DMS79 (cell line): Measurements from ENCODE around the gene S100A2.
A peak's percentile ranks its signal among the peaks of the same experiment; 100 is the strongest.

Experiments
- DNase-seq: peaks from one replicate; lab custom pipeline; 2025; lab: John Stamatoyannopoulos, UW

S100A2 gene

GRCh38 chr1:153565529-153566374 is at the start of gene S100A2:
S100A2 (minus strand) TSS chr1:153565844; CDS start chr1:153563877, 1,967 bp downstream.
- peak; percentile 89 for DNase-seq

- DNase-seq: no peak
Observed at GRCh38 chr1:153615406-153615805, 49.8 kb upstream of the S100A2 start.

- no peak for DNase-seq
Observed at GRCh38 chr1:153614906-153615305, 49.3 kb upstream of the S100A2 start.

DNA sequence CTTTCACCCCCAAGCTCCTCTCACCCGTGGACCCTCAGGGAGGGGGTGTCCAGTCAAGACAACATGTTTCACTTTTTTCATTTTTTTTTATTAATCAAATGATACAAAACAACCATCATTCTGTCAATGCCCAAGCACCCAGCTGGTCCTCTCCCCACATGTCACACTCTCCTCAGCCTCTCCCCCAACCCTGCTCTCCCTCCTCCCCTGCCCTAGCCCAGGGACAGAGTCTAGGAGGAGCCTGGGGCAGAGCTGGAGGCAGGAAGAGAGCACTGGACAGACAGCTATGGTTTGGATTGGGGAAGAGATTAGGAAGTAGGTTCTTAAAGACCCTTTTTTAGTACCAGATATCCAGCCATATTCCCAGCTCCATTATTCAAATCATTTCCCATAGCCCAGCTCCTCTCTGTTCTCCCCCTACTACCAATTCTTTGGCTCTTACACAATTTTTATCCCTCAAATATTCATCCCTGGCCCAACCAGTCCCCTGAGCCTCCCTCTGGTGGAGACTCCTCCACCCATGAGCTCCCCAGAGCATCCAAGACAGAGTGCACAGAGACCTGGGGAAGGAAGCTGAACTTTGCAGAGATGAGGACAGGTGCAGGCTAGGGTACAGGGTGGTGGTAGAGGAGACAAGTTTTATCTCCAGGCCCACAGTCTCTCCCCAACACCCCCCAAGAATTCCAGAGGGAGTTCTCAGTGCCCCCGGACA is 48.7 kb upstream of the S100A2 start:
- DNase-seq: no peak

GRCh38 chr1:153613406-153613805 is 47.8 kb upstream of the S100A2 start:
- DNase-seq: no peak

DNA sequence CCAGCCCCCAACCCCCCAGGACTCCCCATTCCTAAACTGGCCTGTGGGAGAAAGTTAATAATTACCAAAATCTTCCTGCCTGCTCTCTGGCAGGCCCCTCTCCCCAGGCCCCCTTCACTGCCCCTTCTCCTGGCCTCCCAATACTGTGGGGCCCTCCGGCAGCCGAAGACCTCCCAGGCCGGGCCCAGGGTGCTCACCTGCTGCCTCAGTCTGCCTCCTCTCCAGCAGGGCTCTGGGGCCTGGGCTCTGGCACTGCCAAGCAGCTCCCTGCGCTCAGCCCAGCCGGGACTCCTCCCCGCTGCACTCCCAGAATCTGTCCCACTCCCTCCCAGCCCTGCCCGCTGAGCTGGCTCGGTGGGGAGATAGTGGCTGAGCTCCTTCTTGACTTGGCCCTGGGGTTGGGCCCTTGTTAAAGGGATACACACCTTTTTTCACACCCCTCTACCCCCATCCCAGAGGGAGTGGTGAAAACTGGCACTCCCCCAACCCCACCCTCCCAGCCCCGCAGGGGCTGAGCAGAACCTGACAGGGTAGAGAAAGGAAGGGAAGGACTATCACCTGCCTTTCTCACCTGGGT is 47.2 kb upstream of the S100A2 start, which contains the start of gene S100A16:
Gene S100A16 (minus strand): TSS at position 383 of the 577 bp plus-strand sequence. CDS start 4,986 bp downstream, outside the sequence.
- DNase-seq: no peak

- no peak for DNase-seq
Observed at GRCh38 chr1:153612111-153612754, 46.6 kb upstream of the S100A2 start.

DNA sequence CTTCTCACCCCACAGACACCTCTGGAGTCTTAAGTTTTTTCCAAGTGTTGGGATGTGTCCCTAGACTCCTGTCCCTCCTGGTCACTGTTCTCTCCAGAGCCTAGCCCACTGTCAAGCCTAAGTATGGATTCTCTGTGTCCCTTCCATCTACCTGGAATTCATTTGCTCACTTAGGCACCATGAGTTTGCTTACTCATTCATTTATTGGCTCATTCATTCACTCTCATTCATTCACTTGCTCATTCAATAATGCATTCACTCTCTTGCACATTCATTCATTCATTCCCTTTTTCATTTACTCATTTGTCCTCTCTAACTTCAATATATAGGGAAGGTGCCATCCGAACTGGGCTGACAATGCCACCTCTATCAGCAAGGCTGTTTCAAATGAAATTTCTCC is 45.7 kb upstream of the S100A2 start:
- DNase-seq: no peak

DNA sequence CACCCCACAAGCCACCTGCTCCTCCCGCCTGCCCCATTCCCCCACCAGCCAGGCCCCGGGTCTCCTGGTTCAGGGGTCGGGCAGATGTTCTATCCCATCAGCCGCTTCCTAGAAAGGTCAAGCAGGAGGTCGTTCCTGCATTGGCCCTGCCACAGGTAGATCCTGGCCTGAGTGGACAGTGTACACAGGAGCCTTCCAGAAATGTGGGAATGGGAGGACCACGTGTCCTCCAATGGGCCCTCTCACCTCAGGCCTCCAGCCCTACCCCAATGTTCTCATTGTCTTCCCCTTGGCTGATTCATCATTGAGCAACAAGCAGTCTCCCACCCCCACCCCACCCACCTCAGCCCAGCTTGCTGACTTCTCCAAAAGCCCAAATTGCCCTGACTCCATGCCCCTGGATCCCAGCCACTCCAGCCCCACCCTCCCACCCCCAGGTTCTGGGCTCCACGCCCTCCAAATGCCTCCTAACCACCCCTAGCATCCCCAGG is 45.2 kb upstream of the S100A2 start:
- no peak for DNase-seq

DNA sequence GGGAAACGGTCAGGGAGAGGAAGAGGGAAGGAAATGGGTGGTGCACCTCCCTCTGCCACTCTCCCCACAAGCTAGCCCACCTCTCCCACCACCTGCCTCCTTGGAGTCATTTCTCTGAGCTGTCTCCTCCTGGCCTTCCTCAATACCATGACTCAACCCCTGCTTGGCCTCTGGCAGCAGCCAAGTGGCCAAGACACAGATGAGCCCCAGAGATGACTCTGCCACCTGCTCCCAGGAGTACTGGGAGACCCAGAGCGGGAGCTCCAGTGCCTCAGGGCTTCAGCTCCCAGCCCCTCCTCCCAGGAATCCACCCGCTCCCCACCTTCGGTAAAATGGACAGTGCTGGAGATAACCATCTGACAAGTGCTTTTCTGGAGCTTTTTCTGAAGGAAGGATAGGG is 44.7 kb upstream of the S100A2 start:
- no peak for DNase-seq

GRCh38 chr1:153609585-153609907 is 43.9 kb upstream of the S100A2 start:
- no peak for DNase-seq

DNA sequence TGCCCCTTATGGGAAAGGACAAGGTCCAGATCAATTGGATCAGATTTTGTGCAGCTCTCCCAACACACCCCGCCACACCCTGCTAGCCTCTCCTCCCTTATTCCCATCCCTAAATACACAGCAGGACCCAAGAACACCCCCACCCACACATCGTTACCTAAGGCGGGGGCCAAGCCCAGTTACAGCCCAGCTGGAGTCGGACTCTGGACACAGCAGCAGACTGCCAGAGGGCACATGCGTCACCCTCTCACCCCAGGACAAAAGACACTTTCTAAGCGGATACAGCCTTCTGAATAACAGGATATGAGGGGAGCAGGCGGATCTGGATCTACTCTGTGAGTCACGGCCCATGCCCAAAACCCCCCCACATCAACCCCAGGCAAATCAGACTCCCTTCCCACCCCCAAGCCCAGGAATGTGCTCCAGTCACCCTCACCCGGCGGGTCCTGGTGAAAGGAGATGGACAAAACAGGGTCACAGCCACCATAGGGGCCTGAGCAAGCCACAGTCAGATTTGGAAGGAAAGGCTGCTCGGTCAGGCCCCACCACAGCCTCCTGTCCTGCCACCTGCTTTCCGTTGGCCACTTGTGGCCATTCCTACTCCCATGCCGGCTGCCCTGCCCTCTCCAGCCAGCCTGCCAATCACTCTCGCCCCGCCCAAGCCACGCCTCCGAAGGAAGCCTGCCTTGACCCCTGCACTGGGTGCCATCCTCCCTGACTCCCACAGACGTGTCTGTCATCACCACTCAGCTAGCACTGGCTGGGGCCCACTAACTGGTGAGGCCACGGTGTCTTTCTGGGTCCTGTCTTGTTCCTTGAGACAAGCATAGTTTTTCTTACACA is 43.3 kb upstream of the S100A2 start:
- DNase-seq: no peak

DNA sequence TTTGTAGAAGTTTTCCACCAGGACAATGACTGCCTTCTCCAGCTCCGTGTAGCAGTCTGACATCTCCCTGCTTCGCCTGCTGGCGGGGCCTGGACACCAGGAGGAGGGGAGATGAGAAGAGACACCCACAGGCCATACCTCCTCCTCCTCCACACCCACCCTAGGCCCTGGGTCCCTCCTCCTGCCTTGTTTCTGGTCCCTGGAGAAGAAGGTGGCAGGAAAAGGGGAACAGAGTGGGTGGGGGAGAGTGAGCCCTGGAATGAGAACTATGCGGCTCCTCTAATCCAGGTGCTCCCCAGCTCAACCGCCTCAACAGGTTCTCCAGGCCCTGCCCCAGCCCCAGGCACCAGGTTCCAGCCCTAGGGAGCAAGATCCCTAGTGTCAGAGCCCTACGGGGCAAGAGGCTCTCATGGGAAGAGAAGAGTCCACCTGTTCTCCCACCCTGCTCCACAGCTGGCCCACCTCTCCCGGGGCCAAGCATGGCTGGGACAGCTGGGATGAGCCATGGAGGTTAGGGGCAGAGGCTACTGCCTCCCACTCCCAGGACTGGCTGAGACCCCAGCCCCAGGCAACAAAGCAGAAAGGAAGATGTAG is 42.5 kb upstream of the S100A2 start:
- DNase-seq: no peak

- DNase-seq: no peak
Observed at GRCh38 chr1:153607381-153607780, 41.7 kb upstream of the S100A2 start.

- DNase-seq: no peak
Observed at GRCh38 chr1:153606194-153606593, 40.5 kb upstream of the S100A2 start.

DNA sequence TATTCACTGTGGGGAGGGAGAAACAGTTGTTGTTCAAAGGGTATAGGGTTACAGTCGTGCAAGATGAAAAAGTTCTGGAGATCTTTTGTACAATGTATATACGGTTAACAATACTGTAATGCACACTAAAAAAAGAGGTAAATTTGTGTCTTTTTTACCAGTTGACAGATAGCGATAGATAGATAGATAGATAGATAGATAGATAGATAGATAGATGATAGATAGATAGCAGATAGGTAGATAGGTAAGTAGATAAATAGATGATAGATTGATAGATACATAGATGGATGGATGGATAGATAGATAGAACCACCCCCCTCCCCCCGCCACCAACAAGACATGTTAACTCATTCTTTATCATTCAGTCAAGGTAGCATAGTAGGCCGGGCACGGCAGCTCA is 37.1 kb upstream of the S100A2 start:
- DNase-seq: no peak

DNA sequence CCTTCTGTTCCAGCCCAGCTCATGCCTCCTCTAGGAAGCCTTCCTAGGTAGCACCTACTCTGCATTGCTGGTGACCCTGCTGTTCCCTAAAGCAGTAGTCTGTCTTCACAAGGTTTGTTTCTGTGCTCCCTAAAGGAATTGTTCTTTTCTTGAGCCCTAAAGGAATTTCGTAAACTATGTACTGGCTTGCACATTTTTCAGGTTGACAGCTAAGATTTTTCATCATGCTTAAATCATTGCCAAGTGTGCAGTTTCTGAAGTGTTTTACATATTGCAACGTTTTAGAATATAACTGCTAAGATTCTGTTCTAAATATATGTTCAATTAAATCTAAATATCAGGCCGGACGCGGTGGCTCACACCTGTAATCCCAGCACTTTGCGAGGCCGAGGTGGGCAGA is 34.2 kb upstream of the S100A2 start:
- DNase-seq: no peak

- DNase-seq: no peak
Observed at GRCh38 chr1:153598309-153599172, 32.9 kb upstream of the S100A2 start.

DNA sequence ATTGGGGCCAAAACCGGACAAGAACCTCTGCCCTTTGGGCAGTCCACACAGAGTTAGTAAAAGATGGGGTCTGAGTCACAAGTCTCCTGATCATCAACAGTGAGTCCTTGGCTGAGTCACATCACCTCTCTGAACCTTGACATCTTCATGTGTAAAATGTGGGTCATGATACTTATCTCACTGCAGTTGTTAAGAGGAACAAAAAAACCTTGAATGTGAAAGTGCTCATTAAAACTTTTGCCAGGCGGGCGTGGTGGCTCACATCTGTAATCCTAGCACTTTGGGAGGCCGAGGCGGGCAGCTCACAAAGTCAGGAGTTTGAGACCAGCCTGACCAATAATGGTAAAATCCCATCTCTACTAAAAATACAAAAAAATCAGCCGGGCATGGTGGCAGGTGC is 31.6 kb upstream of the S100A2 start:
- DNase-seq: no peak

GRCh38 chr1:153592748-153593147 is 27.1 kb upstream of the S100A2 start:
- DNase-seq: peak; percentile 45
